Cardiac septum (tissue), 1 donor: ENCODE results near the gene ZNF407. TPM values are rescaled to one million over a fixed set of nuclear protein-coding genes. Genes with fewer than 3 reads are reported as not detected.

ENCODE experiments used
- DNase-seq: peaks from one replicate; pipeline ENCODE4 v3.0.0-alpha.2; 2020; ENCODE audit warnings: low spot score
- intact Hi-C: fragments of 100-400 bp; cut with DNase I; formaldehyde crosslinking; loops from one replicate; pipeline ENCODE4 v1.14.0; 2022
- total RNA-seq: library from RNA; stranded (reverse); fragmentation: NEBNext Ultra II Directional; extraction: Animal tissue kit (Norgen Biotek cat#: 25700); gene quantifications from one replicate; pipeline ENCODE4 v1.2.1, GENCODE V29; 2021
- donor health status: DM: no; HTN: no; CAD: no.

ZNF407 gene
- total RNA-seq, 1 donor from 2014 or later: 14.1 TPM

DNA sequence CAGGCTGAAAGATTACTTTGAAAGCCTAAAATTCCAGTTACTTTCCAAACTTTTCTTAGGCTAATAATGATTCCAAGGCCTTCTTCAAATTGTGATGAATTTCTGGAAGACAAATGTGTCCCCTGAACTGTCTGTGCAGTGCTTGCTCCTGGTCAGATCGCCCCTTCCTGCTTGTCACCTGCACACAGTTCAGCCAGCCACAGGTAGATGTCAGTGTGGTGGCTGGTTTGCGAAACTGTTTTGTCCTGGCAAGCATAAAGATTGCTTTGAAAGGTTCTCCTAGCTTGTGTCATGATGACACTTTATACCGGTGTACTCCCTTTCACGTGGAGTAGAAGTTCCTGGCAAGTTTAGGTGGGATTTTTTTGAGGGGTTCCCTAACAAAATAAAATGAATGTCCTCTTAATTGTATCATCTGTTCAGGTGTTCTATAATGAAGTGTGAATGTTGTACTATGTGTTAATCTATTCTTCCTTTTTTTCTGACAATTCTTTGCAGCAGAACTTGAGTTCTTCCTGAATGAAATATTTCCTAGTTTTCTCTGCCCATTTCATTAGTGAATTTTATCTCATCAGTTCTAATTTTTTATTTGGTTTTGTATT, 298.8 kb downstream of the ZNF407 start:
- intact Hi-C loops: no loop called here
- no peak for DNase-seq

DNA sequence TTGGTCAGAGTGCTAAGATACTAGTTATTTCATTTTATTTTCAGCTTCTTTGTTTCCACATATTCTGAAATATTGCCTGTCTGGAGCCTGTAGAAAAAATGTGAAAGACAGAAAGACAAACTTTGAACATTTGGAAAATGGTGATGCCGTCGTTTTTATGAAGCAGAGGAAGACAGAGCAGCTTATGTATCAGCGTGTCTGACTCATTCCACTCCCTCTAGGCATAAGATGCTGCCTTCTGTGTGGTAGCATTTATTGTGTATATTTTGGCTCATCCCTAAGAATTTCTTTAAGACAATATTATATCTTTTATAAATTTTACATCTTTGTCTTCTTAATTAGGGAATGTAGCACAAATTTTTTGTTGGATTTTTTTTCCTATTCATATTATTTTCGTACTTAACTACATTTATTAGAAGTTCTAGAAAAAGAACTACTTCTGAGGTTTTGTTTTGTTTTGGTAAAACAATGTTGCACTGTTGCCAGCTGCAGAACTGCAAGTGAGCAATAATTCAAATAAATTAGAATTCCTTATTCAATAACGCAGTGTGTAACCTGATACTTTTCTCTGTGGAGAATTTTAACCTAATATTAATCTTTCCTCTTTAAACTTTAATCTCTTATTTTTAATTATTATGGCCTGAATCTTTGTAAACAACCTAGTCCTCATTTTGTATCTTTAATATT, 300.4 kb downstream of the ZNF407 start:
- intact Hi-C loops: no loop called here
- DNase-seq: no peak

GRCh38 chr18:74898965-74899364, 301.3 kb downstream of the ZNF407 start:
- DNase-seq: no peak
- intact Hi-C loops: no loop called here

GRCh38 chr18:74899554-74899953, 301.9 kb downstream of the ZNF407 start:
- intact Hi-C loops: no loop called here
- no peak for DNase-seq

DNA sequence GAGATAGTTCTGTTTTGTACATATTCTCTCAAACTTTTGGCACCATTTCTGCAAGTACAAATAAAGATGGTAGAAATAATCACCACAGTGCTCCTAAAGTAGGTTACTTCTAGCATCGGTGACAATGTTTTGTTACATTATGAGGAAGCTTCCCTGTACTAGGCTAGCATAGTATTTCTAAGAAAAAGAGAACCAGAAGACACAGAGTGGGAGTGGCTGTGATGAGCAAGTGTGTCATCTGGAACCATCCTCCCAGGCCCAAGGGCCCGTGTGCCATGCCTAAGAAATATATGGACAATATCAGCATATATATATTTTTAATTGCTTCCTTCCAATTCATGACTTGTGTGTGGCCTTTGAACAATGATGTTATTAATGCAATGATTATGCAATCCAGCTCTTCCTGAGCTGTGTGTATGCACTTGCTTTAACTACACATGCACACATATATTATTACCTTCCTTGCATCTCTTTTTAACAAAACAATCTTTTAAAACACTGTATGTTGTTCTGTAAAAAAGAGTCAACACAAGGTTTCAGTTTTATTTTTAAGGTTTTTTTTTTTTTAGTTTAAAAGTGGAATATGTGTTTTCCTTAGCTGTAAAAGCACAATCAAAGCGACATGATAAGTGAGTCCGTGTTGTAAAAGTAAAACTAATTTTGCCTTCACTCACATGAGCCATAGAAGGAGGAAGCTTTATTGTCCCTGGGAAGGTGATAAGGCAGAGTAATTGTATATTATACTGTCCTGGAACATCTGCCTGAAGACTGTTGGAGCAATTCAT, 303.9 kb downstream of the ZNF407 start:
- DNase-seq: no peak
- intact Hi-C loops: no loop called here

DNA sequence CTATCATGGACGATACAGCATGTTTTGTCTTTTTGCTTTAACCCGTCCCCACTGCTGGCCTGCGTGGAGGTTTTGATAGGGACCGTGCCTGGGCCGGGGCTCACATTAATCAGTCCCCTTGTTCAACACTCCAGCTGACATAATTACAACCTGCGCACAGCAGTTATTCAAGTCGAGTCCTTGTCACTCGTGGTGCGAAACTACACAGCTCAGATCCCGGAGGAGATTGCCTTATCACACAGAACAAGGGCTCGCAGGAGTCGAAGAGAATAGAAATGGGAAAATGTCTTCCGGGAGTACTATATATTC, 304.4 kb downstream of the ZNF407 start:
- intact Hi-C loops: no loop called here
- no peak for DNase-seq

DNA sequence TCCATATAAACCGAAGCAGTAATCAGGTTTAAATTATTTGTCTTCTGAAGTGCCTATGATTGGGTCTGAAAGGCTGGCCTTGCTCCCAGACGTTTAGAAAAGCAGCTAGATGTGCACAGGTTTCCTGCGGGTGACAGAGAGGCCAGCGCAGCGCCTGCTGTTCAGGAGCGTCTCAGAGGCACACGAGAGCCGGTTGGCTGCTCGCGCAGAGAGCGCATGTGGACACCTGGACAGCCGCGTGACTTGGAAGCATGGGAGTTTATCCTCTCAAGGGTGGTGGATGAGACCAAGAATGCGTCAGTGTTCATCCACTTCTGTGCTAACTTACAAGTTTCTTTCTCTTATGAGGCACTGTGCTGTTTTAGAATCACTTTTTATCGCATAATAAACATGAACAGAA, 307.6 kb downstream of the ZNF407 start:
- intact Hi-C loops: no loop called here
- DNase-seq: no peak

- no peak for DNase-seq
- intact Hi-C loops: no loop called here
These were observed 308.5 kb downstream of the ZNF407 start for GRCh38 chr18:74906184-74906583.

DNA sequence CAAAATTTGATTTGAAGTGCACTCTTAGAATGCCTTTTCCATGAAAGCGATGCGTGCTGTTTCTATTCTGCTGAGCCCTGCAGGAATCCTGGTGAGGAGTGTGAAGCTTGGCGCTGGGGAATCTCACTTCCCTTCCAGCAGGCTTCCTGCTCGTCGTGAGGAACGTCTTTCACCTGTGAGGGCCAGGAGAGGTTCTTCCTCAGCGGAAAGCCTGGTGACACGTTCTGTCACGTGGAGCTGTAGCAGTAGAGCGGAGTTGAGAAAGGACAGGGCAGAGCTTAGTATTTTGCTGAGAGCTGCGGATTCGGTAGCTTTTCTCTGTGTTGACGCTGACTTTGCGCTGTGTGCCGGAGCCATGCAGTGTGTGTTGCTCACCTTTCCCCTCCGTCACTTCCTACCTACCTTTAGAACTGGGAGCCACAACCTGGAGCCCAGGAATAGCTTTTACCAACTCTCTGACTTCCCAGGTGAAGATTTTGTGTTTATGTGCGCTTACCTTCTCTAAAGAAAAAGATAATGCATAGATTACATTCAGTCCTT, 316.5 kb downstream of the ZNF407 start:
- intact Hi-C loops: no loop called here
- DNase-seq: no peak

DNA sequence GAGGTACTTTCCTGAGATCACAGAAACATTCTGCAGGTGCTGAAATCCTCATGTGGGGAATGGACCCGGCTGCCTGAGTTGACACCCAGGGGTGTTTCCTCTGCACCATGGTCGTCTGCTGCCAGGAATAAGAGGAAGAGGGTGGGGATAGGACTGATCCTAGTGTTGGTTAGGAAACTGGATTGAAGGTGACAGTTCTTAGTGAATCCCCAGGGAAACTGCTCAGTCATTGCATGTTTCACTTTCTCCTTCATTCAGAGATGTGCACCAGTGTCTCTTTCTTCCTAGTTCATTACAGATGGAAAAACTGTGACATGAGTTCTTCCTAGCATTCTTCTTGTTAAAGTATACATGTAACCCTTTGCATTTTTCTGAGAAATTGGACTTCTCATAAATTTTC, 317.0 kb downstream of the ZNF407 start:
- intact Hi-C loops: no loop called here

DNA sequence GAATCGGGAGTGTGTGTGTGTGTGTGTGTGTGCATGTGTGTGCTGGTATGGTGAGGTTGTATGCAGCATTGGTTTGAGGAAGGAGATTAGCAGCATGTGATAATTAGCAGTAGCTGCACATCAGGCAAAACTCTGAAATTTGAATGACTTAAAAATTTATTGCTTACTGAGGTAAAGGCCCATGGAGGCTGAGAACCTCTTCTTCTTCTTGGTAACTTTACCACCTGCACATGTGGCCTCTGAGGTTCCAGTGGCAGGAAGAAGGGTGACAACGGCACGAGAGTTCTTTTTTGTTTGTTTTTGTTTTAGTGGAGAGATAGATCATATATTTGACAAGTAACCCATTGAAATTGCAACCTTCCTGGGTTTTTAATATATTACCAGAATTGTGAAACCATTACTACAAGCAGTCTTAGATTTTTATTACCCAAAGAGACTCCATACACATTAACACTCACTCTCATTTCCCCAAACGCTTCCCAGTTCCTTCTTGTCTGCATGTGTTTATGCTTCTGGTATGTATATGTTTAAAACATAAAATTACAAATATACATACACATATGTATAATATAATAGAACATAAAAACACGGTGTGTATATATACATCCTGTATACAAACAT, 319.2 kb downstream of the ZNF407 start:
- intact Hi-C loops: no loop called here
- DNase-seq: no peak

More for the DNA sequence above, 317.0 kb downstream of the ZNF407 start:
- no peak for DNase-seq

DNA sequence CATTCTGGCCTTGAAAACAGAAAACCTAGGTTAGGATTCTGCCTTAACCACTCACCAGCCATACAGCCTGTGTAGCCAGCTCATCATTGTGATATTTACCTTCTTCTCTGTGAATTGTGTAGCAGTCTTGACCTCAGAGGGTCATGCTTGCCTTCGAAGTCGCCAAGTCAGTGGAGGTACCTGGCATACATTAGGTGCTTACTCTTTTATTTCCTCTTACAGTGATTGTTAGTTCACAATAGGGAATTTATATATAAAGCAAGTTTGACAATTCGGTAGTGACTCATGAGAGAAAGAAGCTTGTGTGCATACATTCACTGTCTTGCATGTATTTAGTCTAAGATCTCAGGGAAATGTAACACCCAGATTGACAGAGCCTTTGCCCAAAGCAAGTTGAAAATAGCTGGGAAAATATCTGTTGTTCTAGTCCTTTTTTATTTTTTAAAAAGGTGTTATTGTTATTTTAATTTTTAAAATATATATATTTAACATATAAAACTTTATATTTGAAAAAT, 320.7 kb downstream of the ZNF407 start:
- DNase-seq: no peak
- intact Hi-C loops: no loop called here

GRCh38 chr18:74921057-74921820, 323.6 kb downstream of the ZNF407 start:
- DNase-seq: no peak
- intact Hi-C loops: no loop called here

DNA sequence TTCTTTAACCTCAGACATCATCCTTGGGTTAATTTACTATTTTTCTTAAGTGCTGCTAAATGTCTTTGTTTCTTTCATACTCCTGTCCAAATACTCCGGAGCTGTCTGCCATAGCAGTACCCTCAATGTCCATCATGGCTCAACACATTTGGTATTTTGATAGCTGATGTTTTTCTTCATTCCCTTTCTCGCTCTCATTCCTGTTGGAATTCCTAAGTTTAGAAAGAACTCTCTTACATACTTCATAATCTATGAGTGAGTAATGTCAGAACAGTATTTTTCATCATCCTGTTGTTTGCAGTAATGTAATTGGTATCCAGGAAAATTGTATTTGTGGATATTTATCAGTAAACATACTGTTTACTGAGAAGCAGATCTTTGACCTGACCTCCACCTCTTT, 328.4 kb downstream of the ZNF407 start:
- intact Hi-C loops: no loop called here
- no peak for DNase-seq

GRCh38 chr18:74928194-74928968, 330.7 kb downstream of the ZNF407 start:
- intact Hi-C loops: no loop called here
- no peak for DNase-seq

DNA sequence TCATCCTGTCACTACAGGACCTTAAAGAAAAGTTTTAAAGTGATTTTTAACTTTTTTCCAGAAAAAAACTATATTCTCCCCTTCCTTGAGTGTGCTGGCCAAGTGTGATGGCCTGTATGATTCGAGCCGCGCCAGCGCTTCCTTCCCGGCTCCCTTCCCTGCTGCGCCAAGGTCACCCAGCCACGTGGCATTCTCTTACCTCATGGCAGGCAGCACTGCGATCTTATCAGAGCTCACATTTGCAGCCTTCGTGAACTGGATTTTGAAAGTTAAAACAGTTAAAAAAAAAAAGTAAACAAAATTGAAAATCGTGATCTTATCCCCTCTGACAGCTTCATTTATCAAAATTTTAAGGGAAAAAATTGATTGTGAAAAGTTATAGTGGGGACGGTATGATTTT, 331.4 kb downstream of the ZNF407 start:
- intact Hi-C loops: no loop called here
- no peak for DNase-seq

DNA sequence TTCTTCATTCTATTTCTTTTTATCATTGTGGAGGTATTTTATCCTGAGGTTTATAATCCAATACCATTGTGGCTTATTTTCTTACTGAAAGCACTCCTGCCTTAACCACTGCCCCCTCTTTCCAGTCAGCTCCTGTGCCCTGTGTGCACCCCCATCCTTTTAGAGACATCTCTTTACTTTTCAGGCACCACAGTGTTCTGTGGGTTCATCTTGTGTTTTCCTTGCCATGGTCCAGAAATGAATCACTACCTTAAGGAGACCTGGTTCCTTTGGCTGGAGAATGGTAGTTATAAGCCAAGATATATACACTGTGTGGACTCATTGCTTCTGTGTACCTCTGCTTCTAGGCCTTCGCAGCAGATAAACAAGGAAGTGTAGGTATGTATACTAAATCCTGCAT, 332.9 kb downstream of the ZNF407 start:
- intact Hi-C loops: no loop called here

DNA sequence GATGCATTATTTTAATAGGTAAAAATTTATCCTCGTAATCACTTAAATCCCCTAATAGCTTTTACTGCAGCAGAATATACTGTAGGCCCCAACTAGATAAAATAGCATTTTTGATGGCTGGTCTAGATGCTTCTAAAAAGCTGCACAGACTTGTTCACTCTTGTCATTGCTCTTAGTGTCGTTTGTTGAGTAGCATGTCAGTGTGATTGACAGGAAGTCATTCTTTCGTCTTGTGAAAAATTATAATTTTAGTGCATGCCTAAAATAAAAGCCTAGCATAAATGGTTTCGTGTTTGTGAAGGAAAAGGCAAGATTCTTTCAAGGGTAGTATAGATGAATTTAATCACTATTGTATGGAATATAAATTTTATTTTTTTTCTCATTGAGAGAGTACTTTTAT, 336.3 kb downstream of the ZNF407 start:
- intact Hi-C loops: no loop called here
- DNase-seq: no peak

More for the DNA sequence above, 332.9 kb downstream of the ZNF407 start:
- no peak for DNase-seq

GRCh38 chr18:74935434-74935833, 337.8 kb downstream of the ZNF407 start:
- intact Hi-C loops: no loop called here
- DNase-seq: no peak
